Measurements from ENCODE around the gene RBPJL. TPM values are rescaled to one million over a fixed set of nuclear protein-coding genes. Genes with fewer than 3 reads are reported as not detected.

Gene RBPJL
- total and polyA plus RNA-seq, 2 donors from 2014 or later: not detected

GRCh38 chr20:45337367-45338120 is 30.9 kb downstream of the RBPJL start:
- Histone ChIP-seq H3K9ac (ENCODE audit: low read length in 3 of 3) (peak overlapping the region in 2 of 3 donors; percentile 18 to 100), H3K4me3 (ENCODE audit: low read length in 3 of 3) (peak overlapping the region in 2 of 3 donors; percentile 7 to 85), H3K27ac (ENCODE audit: low read depth in 2 of 2, low read length in 2 of 2) (peak overlapping the region; percentile 96 to 99), H3K27me3 (ENCODE audit: control insufficient read depth, insufficient read depth, low read length) (no peaks in the 10 kb centered on the region), H3K4me1 (ENCODE audit: control insufficient read depth in 2 of 3, insufficient read depth in 2 of 3, low read depth in 1 of 3, low read length in 3 of 3) (peaks cover 6 to 70% (median 52%) of the 10 kb centered on the region in 3 donors), H3K36me3 (ENCODE audit: control insufficient read depth in 2 of 3, insufficient read depth in 3 of 3, low read length in 3 of 3) (peaks cover 2 to 37% (median 8%) of the 10 kb centered on the region in 3 donors), H3K9me3 (ENCODE audit: control insufficient read depth in 2 of 3, insufficient read depth in 1 of 3, low read length in 3 of 3) (no peaks in the 10 kb centered on the region)
- no peak for TF ChIP-seq CTCF (IDR thresholded peaks at IDR 0.05; ENCODE audit: borderline replicate concordance, extremely low read depth, insufficient read depth)
- intact Hi-C loops (cut with DNase I): no loop called here
- DNase-seq: peak; percentile 82 to 95 (median 83)
- no peak for FAIRE-seq

GRCh38 chr20:45338121-45339030 is 31.7 kb downstream of the RBPJL start:
- TF ChIP-seq CTCF (IDR thresholded peaks at IDR 0.05; ENCODE audit: borderline replicate concordance, extremely low read depth, insufficient read depth): no peak
- Histone ChIP-seq H3K27me3 (ENCODE audit: control insufficient read depth, insufficient read depth, low read length) (no peaks in the 10 kb centered on the region), H3K27ac (ENCODE audit: low read depth in 2 of 2, low read length in 2 of 2) (peak overlapping the region; percentile 96 to 99), H3K9me3 (ENCODE audit: control insufficient read depth in 2 of 3, insufficient read depth in 1 of 3, low read length in 3 of 3) (no peaks in the 10 kb centered on the region), H3K4me1 (ENCODE audit: control insufficient read depth in 2 of 3, insufficient read depth in 2 of 3, low read depth in 1 of 3, low read length in 3 of 3) (peaks cover 6 to 74% (median 56%) of the 10 kb centered on the region in 3 donors), H3K36me3 (ENCODE audit: control insufficient read depth in 2 of 3, insufficient read depth in 3 of 3, low read length in 3 of 3) (peaks cover 2 to 29% (median 5%) of the 10 kb centered on the region in 3 donors), H3K4me3 (ENCODE audit: low read length in 3 of 3) (peak overlapping the region in 2 of 3 donors; percentile 11 to 85), H3K9ac (ENCODE audit: low read length in 3 of 3) (peak overlapping the region in 2 of 3 donors; percentile 53 to 100)
- intact Hi-C loops (cut with DNase I): no loop called here
- DNase-seq (peak in 1 of 5 donors; percentile 41), FAIRE-seq (no peak)

DNA sequence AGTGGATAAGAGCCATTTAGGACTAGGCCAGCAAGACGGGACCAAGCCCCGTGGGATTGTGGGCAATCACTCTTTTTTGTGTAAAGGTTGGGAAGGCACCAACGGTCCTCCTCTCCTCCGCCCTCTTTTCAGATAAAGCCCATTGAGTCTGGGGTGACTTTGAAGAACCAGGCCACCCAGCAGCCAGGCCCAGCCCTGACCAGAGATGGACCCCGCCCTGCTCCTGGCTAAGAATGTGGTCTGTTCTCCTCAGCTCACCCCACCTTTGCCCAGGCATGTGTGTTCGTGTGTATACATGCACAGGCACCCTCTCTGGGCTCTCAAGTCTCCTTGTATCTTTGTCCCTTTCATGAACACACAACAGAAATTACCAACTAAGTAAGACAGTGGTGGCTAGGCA is 32.4 kb downstream of the RBPJL start:
- Histone ChIP-seq H3K27ac (ENCODE audit: low read depth in 2 of 2, low read length in 2 of 2) (peak overlapping the region; percentile 96 to 99), H3K9ac (ENCODE audit: low read length in 3 of 3) (peak overlapping the region in 2 of 3 donors; percentile 53 to 100), H3K27me3 (ENCODE audit: control insufficient read depth, insufficient read depth, low read length) (no peaks in the 10 kb centered on the region), H3K4me1 (ENCODE audit: control insufficient read depth in 2 of 3, insufficient read depth in 2 of 3, low read depth in 1 of 3, low read length in 3 of 3) (peaks cover 6 to 74% (median 59%) of the 10 kb centered on the region in 3 donors), H3K36me3 (ENCODE audit: control insufficient read depth in 2 of 3, insufficient read depth in 3 of 3, low read length in 3 of 3) (peaks cover 2 to 29% (median 5%) of the 10 kb centered on the region in 3 donors), H3K9me3 (ENCODE audit: control insufficient read depth in 2 of 3, insufficient read depth in 1 of 3, low read length in 3 of 3) (no peaks in the 10 kb centered on the region), H3K4me3 (ENCODE audit: low read length in 3 of 3) (peak overlapping the region in 2 of 3 donors; percentile 20 to 85)
- DNase-seq (no peak), FAIRE-seq (no peak)
- TF ChIP-seq CTCF (IDR thresholded peaks at IDR 0.05; ENCODE audit: borderline replicate concordance, extremely low read depth, insufficient read depth): no peak
- intact Hi-C loops (cut with DNase I): no loop called here

All from kidney (tissue), 14 donors.